NCI-H1694 treated with DMSO at 0.1 percent for 48 hours (cell line): ENCODE data around the gene CACNG8.
"Not testable (repeated sequence)": the region's sequence is repeated elsewhere in the genome, so short reads cannot be mapped to it uniquely, and the experiment has no call there.

ENCODE experiments used
- DNase-seq: peaks from one replicate; lab custom pipeline; 2025; lab: John Stamatoyannopoulos, UW

CACNG8 gene

GRCh38 chr19:53962887-53963431 lies at the start of gene CACNG8:
TSS of gene CACNG8 (plus strand) at chr19:53962937.
- DNase-seq: no peak

GRCh38 chr19:53915000-53915399 lies 47.7 kb upstream of the CACNG8 start:
- no peak for DNase-seq

DNA sequence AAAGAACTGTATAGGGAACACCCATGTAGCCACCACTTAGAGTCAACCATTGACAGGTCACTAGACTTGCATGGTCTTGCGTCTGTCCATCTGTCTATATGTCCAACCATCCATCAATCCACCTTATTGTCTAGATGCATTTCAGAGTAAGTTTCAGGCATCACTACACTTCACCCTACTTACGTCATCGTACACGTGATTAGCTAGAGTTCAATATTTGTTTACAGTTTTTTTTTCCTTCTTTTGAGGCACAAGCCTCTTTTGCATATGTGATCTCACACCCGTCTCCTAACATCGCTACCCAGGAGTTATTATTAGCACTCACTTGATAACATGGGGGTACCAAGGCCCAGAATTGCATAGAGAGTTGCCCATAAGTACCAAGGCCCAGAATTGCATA lies 46.7 kb upstream of the CACNG8 start:
- no peak for DNase-seq

DNA sequence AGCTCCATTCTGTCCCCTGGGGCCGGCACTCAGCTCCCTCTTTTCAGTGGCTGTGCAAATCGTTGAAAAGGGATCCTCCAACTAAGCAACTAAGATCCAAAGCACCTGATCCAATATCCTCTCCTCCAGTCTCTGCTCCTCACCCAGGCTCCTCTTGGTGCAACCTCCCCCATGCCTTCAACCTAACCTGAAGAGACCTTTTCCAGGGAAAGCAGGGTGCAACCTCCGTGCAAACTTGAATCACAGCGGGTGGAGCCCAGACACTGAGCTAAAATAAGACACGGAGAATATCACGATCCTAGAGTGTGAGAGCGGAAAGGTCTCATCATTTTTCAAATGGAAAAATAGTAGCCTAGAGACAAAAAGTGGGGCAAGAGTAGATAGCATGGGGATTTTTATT lies 45.4 kb upstream of the CACNG8 start:
- no peak for DNase-seq

- DNase-seq: no peak
These were observed 35.0 kb upstream of the CACNG8 start for GRCh38 chr19:53927739-53928138.

GRCh38 chr19:53936029-53936428 lies 26.7 kb upstream of the CACNG8 start:
- no peak for DNase-seq

- no peak for DNase-seq
These were observed 20.5 kb upstream of the CACNG8 start for GRCh38 chr19:53942001-53942786.

DNA sequence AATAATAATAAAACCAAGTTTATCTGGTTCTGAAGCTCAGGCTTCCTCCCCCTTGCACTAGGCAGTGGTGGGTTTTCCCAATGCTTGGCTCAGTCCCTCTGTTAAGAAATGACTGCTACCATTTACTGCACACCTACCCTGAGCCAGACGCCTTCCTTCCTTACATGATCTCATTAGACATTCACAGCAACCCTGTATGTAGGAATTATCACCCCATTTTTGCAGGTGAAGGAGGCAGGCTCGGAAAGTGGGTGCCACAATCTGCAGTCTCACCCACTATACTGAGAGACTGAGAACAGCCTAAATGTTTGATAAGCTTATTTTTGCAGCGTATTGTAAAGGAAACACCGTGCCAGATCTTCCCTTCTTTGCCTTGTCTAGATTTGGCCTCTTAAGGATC lies 18.3 kb upstream of the CACNG8 start:
- no peak for DNase-seq

DNA sequence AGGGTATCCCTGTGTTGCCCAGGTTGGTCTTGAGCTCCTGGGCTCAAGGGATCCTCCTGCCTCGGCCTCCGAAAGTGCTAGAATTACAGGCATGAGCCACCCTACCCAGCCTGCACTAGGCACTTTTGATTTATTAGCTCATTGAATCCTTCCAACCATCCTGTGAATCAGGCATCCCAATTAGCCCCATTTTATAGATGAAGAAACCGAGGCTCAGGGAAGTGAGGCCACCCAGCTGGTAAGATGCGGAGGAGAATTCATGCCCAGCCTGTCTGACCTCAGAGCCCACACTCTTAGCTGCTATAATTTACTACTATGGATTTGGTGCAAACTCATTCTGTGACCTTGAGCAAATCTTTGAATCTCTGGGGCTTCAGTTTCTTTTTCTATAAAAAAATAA lies 17.8 kb upstream of the CACNG8 start:
- no peak for DNase-seq

DNA sequence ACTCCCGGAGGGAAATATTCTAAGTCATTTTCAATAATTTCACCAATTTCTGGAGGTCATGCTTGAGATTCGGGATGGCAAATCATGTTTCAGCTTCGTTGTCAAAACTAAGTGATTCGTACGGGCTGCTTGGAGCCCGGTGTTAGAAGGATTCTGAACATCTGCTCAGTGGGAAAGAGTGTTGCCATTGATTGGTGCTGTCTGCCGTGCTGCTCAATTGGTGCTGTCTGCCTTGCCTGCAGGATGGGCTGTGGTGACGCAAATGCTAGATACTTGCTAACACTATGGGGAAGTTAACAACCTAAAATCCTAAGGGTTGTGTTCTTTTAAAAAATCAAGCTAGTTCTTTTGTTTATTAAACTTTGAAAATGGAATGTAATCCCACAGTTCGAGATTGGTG lies 17.3 kb upstream of the CACNG8 start:
- DNase-seq: no peak

DNA sequence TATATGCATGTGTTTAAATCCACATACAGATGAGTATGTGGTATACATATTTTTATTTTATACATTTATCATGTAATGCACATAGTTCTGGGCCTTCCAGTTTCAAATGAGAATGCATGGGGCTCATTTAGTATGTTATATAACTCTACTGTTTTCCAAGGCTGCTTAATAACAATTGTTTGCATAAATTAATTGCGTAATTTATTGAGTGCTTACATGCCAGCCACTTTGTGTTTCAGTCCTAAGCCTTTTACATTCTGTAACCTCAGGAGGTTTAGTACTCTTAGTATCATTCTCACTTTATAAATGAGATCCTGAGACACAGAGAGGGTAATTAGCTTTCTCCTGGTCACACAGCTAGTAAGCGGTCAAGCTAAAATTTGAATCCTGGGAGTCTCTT lies 16.7 kb upstream of the CACNG8 start:
- no peak for DNase-seq

- DNase-seq: no peak
These were observed 15.1 kb upstream of the CACNG8 start for GRCh38 chr19:53947624-53948023.

DNA sequence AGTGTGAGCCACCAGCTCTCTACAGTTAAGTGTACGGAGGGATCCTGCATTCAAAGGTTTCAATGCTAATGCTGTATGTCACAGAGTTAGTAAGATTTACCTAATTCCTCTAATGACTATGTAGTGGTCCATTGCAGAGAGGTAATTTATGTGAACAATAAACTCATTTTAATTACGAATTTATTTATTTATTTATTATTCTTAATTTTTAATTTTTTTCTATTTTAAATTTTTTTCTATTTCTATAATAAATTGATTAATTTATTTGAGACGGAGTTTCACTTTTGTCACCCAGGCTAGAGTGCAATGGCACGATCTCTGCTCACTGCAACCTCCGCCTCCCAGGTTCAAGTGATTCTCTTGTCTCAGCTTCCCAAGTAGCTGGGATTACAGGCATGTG lies 14.1 kb upstream of the CACNG8 start:
- DNase-seq: not testable (repeated sequence)

GRCh38 chr19:53951436-53951835 lies 11.3 kb upstream of the CACNG8 start:
- no peak for DNase-seq

DNA sequence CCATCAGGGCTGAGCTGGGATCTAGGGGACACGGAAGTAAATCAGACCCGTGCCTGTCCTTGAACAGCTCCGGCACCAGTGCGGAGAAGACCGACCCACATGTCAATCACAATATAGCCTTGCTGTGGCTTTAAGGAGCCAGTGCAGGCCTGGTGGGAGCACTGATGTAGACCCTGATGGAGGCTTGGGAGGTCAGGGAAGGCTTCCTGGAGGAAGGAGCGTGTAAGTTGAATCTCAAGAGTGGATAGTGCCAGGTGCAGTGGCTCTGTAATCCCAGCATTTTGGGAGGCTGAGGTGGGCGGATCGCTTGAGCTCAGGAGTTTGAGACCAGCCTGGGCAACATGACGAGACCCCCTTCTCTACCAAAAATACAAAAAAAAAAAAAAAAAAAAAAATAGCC lies 10.8 kb upstream of the CACNG8 start:
- DNase-seq: no peak

DNA sequence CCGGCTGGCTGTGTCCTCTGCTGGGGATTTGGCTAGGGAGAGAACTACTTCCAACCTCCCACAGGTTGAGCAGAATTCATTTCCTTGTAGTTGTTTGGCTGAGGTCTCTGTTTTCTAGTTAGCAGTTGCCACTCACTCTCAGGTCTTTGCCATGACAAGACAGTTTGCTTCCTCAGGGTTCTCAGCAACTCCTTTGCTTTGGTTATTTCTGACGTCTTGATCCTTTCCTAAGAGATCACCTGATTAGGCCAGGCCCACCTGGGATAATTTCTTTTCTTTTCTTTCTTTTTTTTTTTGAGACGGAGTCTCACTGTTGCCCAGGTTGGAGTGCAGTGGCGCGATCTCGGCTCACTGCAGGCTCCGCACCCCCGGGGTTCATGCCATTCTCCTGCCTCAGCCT lies 9.4 kb upstream of the CACNG8 start:
- no peak for DNase-seq

- DNase-seq: no peak
These were observed 5.1 kb upstream of the CACNG8 start for GRCh38 chr19:53957448-53958167.

- no peak for DNase-seq
These were observed 4.6 kb upstream of the CACNG8 start for GRCh38 chr19:53958168-53958571.

- DNase-seq: no peak
These were observed 3.6 kb upstream of the CACNG8 start for GRCh38 chr19:53958823-53959757.

GRCh38 chr19:53960187-53960586 lies 2.5 kb upstream of the CACNG8 start:
- no peak for DNase-seq

- no peak for DNase-seq
These were observed 1.9 kb upstream of the CACNG8 start for GRCh38 chr19:53960886-53961285.
